ENCODE measurements around the gene SYF2.
"Not testable (repeated sequence)": the region's sequence is repeated elsewhere in the genome, so short reads cannot be mapped to it uniquely, and the experiment has no call there.

Gene SYF2

GRCh38 chr1:25190260-25190659 lies 42.0 kb downstream of the SYF2 start:
- Mint-ChIP-seq H3K36me3 (no peaks in the 10 kb centered on the region), H3K27me3 (peaks cover 29 to 30% of the 10 kb centered on the region in 2 donors), H3K4me1 (peaks cover 2 to 6% of the 10 kb centered on the region in 2 donors), H3K27ac (no peak overlapping the region), H3K9me3 (no peaks in the 10 kb centered on the region), H3K4me3 (no peak overlapping the region)
- ATAC-seq (replicated peaks) (no peak), DNase-seq (no peak)

- not testable (repeated sequence) for DNase-seq; H3K4me3 Mint-ChIP-seq; H3K27ac Mint-ChIP-seq; ATAC-seq (replicated peaks); H3K36me3 Mint-ChIP-seq; H3K4me1 Mint-ChIP-seq; H3K9me3 Mint-ChIP-seq
- H3K27me3 Mint-ChIP-seq, result peaks cover 25 to 32% of the 10 kb centered on the region in 2 donors
Measured at GRCh38 chr1:25187904-25188303, 44.4 kb downstream of the SYF2 start.

- H3K36me3 Mint-ChIP-seq, result no peaks in the 10 kb centered on the region
- no peak overlapping the region for H3K27ac Mint-ChIP-seq
Measured at GRCh38 chr1:25187077-25187476, 45.2 kb downstream of the SYF2 start.

GRCh38 chr1:25186161-25187007 lies 45.9 kb downstream of the SYF2 start:
- Mint-ChIP-seq H3K27ac (no peak overlapping the region), H3K27me3 (peaks cover 22 to 32% of the 10 kb centered on the region in 2 donors)

More at GRCh38 chr1:25187077-25187476, 45.2 kb downstream of the SYF2 start:
- H3K4me1 Mint-ChIP-seq, result peaks cover 2 to 6% of the 10 kb centered on the region in 2 donors
- ATAC-seq (replicated peaks) (no peak), DNase-seq (no peak)
- peaks cover 22 to 32% of the 10 kb centered on the region in 2 donors for H3K27me3 Mint-ChIP-seq
- H3K4me3 Mint-ChIP-seq, result no peak overlapping the region
- H3K9me3 Mint-ChIP-seq, result no peaks in the 10 kb centered on the region

GRCh38 chr1:25185409-25186160 lies 46.7 kb downstream of the SYF2 start:
- DNase-seq (no peak), ATAC-seq (replicated peaks) (no peak)
- no peaks in the 10 kb centered on the region for H3K36me3 Mint-ChIP-seq
- H3K27ac Mint-ChIP-seq, result no peak overlapping the region
- peaks cover 2 to 6% of the 10 kb centered on the region in 2 donors for H3K4me1 Mint-ChIP-seq
- H3K9me3 Mint-ChIP-seq, result no peaks in the 10 kb centered on the region
- no peak overlapping the region for H3K4me3 Mint-ChIP-seq
- H3K27me3 Mint-ChIP-seq, result peaks cover 22 to 32% of the 10 kb centered on the region in 2 donors

More at GRCh38 chr1:25186161-25187007, 45.9 kb downstream of the SYF2 start:
- H3K4me1 Mint-ChIP-seq, result peaks cover 2 to 6% of the 10 kb centered on the region in 2 donors
- ATAC-seq (replicated peaks), result no peak
- no peaks in the 10 kb centered on the region for H3K36me3 Mint-ChIP-seq
- H3K9me3 Mint-ChIP-seq, result no peaks in the 10 kb centered on the region
- H3K4me3 Mint-ChIP-seq, result no peak overlapping the region
- no peak for DNase-seq

- ATAC-seq (replicated peaks), result no peak
- Mint-ChIP-seq H3K4me3 (no peak overlapping the region), H3K27ac (no peak overlapping the region), H3K4me1 (peaks cover 2 to 6% of the 10 kb centered on the region in 2 donors), H3K36me3 (no peaks in the 10 kb centered on the region), H3K27me3 (peaks cover 22 to 32% of the 10 kb centered on the region in 2 donors), H3K9me3 (no peaks in the 10 kb centered on the region)
- no peak for DNase-seq
Measured at GRCh38 chr1:25184001-25184762, 48.1 kb downstream of the SYF2 start.

GRCh38 chr1:25183126-25183980 lies 48.9 kb downstream of the SYF2 start:
- Mint-ChIP-seq H3K27ac (no peak overlapping the region), H3K4me1 (peaks cover 2 to 6% of the 10 kb centered on the region in 2 donors), H3K27me3 (peaks cover 22 to 32% of the 10 kb centered on the region in 2 donors), H3K9me3 (no peaks in the 10 kb centered on the region), H3K4me3 (no peak overlapping the region), H3K36me3 (no peaks in the 10 kb centered on the region)
- ATAC-seq (replicated peaks) (no peak), DNase-seq (no peak)

GRCh38 chr1:25182629-25183028 lies 49.7 kb downstream of the SYF2 start:
- Mint-ChIP-seq H3K27me3 (peaks cover 22 to 32% of the 10 kb centered on the region in 2 donors), H3K36me3 (no peaks in the 10 kb centered on the region), H3K4me3 (no peak overlapping the region), H3K4me1 (peaks cover 2 to 6% of the 10 kb centered on the region in 2 donors), H3K27ac (no peak overlapping the region), H3K9me3 (peaks cover 1 to 2% of the 10 kb centered on the region in 2 donors)
- DNase-seq (no peak), ATAC-seq (replicated peaks) (no peak)

- peaks cover 16 to 25% of the 10 kb centered on the region in 2 donors for H3K27me3 Mint-ChIP-seq
- H3K4me1 Mint-ChIP-seq, result peaks cover 0 to 6% of the 10 kb centered on the region in 2 donors
- H3K9me3 Mint-ChIP-seq, result peaks cover 8 to 10% of the 10 kb centered on the region in 2 donors
- no peak overlapping the region for H3K27ac Mint-ChIP-seq
- H3K4me3 Mint-ChIP-seq, result no peak overlapping the region
- DNase-seq (no peak), ATAC-seq (replicated peaks) (no peak)
- H3K36me3 Mint-ChIP-seq, result peaks cover 0 to 3% of the 10 kb centered on the region in 2 donors
Measured at GRCh38 chr1:25180996-25181395, 51.3 kb downstream of the SYF2 start.

GRCh38 chr1:25178917-25179561 lies 53.3 kb downstream of the SYF2 start:
- peaks cover 10% of the 10 kb centered on the region in 2 donors for H3K9me3 Mint-ChIP-seq
- H3K27me3 Mint-ChIP-seq, result peaks cover 5 to 8% of the 10 kb centered on the region in 2 donors
- H3K36me3 Mint-ChIP-seq, result peaks cover 0 to 3% of the 10 kb centered on the region in 2 donors
- no peak overlapping the region for H3K4me3 Mint-ChIP-seq
- no peak for DNase-seq
- no peak overlapping the region for H3K27ac Mint-ChIP-seq
- no peaks in the 10 kb centered on the region for H3K4me1 Mint-ChIP-seq
- ATAC-seq (replicated peaks), result no peak

GRCh38 chr1:25174730-25175612 lies 57.3 kb downstream of the SYF2 start:
- H3K36me3 Mint-ChIP-seq, result peaks cover 0 to 3% of the 10 kb centered on the region in 2 donors
- H3K27me3 Mint-ChIP-seq, result peaks cover 5 to 6% of the 10 kb centered on the region in 2 donors
- no peak for DNase-seq
- no peak for ATAC-seq (replicated peaks)
- H3K9me3 Mint-ChIP-seq, result peaks cover 11 to 13% of the 10 kb centered on the region in 2 donors
- no peak overlapping the region for H3K27ac Mint-ChIP-seq
- no peaks in the 10 kb centered on the region for H3K4me1 Mint-ChIP-seq
- no peak overlapping the region for H3K4me3 Mint-ChIP-seq

- Mint-ChIP-seq H3K27ac (no peak overlapping the region), H3K27me3 (peaks cover 5 to 6% of the 10 kb centered on the region in 2 donors), H3K9me3 (peaks cover 11 to 13% of the 10 kb centered on the region in 2 donors), H3K4me3 (no peak overlapping the region), H3K4me1 (no peaks in the 10 kb centered on the region), H3K36me3 (peaks cover 0 to 3% of the 10 kb centered on the region in 2 donors)
- no peak for DNase-seq
- no peak for ATAC-seq (replicated peaks)
Measured at GRCh38 chr1:25174363-25174729, 58.0 kb downstream of the SYF2 start.
